ENCODE results near the gene DOCK1. TPM values are rescaled to one million over a fixed set of nuclear protein-coding genes. Genes with fewer than 3 reads are reported as not detected.

Gene DOCK1
- polyA plus RNA-seq, 5 donors: 54.9 to 72.3 (median 68.9) TPM

DNA sequence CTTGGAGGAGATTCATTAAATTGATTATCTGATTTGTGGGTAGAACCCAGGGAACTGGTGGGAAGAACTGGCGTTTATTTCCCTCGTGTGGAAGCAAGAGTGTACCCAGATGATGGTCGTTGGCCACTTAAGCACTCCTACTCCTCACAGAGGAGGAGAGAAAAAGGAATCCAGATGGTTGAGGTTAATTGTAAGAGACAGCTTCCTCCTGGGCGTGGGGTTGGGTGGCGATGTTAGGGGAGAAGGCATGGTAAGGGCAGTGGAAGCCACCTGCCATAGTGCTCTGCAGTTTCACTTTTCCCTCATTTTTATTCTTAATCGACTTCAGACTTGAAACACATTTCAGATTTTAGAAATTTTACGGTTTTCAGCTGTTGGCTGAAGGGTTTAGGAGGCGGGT lies 104.1 kb downstream of the DOCK1 start:
- no peak for DNase-seq

- DNase-seq: no peak
Measured at GRCh38 chr10:127011174-127011573, 105.9 kb downstream of the DOCK1 start.

- DNase-seq: no peak
Measured at GRCh38 chr10:127012071-127012768, 107.0 kb downstream of the DOCK1 start.

GRCh38 chr10:127012769-127013152 lies 107.5 kb downstream of the DOCK1 start:
- no peak for DNase-seq

- no peak for DNase-seq
Measured at GRCh38 chr10:127013211-127013656, 108.0 kb downstream of the DOCK1 start.

GRCh38 chr10:127013691-127014473 lies 108.7 kb downstream of the DOCK1 start:
- no peak for DNase-seq

- no peak for DNase-seq
Measured at GRCh38 chr10:127014671-127015070, 109.4 kb downstream of the DOCK1 start.

- no peak for DNase-seq
Measured at GRCh38 chr10:127015373-127015772, 110.1 kb downstream of the DOCK1 start.

GRCh38 chr10:127016331-127016730 lies 111.1 kb downstream of the DOCK1 start:
- DNase-seq: no peak

GRCh38 chr10:127017541-127018297 lies 112.5 kb downstream of the DOCK1 start:
- no peak for DNase-seq

GRCh38 chr10:127018298-127018650 lies 113.0 kb downstream of the DOCK1 start:
- DNase-seq: no peak

DNA sequence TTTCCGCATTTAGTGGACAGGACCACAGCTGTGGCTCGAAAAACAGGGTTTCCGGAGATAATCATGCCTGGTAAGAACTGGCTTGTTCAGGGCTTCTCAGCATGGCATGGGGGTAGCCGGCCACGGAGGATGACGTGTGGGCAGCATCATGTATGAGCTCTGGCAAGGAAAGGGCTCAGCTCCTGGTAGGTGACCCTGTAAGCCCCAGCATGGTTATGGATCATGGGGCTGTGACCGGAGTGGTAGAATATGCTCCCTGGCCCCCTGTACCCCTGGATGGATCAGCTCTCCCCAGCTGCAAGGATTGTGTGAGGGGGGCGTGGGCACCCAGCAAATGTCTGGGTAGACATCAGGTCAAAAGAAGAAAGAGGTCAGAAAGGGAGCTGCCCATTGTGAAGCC lies 113.5 kb downstream of the DOCK1 start:
- no peak for DNase-seq

DNA sequence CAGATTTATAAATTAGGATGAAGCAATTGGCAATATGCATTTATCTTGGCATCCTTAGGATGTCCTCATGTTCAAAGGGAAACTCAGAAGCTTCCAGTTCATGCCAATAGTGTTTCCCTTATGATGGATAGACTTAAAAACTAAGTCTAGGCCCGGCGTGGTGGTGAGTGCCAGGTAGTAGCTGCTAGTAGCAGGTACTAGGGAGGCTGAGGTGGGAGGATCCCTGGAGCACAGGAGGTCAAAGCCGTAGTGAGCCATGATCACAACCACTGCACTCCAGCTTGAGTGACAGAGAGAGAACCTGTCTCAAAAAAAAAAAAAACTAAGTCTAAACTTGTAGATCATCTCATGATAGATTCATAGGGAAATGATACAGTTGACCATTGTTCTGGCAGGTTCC lies 115.0 kb downstream of the DOCK1 start:
- no peak for DNase-seq

DNA sequence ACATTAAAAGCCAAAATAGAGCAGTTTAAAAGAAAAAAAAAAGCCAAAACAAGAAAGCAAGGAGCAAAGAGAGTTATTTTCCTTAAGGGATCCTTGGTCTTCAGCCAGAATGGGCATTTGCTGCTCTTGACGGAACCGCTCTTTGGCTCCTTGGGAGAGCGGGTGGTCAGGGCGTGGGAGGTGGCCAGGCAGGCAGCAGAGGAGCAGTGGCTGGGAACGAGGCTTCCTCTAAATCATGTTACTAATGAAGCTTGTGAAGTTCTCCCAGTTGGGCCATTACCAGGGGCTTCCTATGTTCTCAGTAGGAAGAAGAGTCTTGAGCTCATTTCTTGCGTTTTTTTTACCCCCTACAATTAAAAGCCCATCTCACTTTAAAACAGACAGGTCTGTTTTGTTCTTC lies 116.6 kb downstream of the DOCK1 start:
- DNase-seq: no peak

DNA sequence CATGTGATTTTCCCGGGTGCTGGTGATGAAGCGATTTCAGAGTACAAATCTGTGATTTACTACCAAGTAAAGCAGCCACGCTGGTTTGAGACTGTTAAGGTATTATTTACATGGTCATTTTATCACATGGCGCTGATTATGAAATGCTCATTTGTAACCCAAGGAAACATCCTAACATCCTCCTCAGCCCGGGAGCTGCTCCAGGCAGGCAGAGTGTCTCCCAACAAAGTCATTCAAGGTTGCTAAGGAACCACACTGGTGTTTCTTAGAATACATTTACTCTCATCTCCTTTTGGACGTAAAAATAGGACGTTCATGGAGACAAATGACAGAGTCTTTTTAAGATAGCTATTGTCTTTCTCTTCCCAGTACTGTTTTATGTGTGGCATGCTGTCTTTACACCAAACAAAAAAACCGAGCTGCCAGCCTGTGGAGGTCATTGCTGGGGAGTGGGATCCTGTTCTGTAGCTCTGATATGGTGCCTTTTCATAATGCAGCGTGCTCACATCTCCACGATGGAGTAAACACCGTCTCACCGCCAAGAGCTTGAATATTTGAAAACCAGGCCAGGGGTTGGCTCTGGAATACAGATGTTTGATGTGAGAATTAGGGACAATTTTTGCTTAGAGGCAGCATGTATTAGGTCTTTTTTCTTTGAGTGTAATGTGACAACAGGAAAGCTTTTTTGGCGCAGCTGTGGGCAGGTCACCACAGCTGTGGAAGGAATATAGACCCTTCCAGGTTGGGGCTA lies 119.6 kb downstream of the DOCK1 start:
- DNase-seq: no peak

- no peak for DNase-seq
Measured at GRCh38 chr10:127027786-127028185, 122.6 kb downstream of the DOCK1 start.

GRCh38 chr10:127028556-127028955 lies 123.3 kb downstream of the DOCK1 start:
- DNase-seq: no peak

DNA sequence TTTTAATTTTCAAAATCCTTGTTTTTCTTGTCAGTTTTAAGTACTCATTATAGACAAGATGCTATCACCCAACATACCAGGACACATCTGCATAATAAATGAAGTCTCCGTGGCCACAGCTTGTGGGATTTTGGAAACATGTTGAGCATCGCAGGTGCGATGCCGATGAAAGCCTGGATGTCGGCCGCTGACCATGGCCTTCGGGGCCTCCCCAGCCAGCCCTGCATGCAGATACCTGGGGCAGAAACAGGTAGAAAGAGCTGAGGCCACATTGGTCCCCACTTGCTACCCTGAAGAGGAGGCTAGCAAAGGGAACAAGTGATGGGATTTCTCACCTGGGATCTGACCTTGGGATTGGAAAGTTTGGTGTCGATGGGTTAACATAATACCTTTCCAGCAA lies 123.8 kb downstream of the DOCK1 start:
- no peak for DNase-seq

DNA sequence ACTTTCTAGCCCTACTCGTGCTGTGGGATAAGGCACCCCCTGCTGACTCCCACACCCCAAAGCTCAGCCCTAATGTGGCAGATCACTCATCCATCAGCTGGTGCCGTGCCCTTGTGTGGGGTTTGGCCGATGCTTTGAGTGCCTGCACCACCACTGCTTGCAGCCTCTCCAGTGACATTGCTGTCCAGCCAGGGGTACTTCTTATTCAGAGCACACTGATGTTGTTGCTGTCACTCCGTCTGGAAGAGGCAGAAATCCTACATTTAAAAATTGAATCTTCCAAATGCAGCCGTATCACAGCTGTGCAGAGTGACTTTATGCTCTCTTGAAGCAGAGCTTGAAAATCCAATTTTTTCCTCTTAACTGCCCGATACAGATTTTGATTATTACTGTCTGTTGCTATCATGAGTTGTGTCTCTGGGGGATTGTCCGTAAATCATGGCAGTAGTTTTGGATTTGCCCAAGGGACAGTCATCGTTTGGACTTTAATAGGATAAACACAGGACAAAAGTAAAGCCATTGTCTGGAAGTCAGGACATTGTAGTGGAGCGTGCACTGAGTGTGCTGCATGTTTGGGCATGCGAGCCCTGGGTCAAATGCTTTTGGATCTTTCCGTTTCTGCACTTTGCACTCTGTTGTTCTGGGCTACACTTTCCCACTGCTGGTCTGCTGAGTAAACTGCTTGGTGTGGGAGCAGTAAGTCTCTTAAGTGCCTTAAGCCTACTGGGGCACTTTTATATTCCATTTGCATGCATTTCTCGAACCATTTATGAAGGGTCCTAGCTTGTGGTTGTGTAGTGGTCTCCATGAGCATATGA lies 128.2 kb downstream of the DOCK1 start:
- DNase-seq: no peak

- DNase-seq: no peak
Measured at GRCh38 chr10:127034034-127034633, 128.9 kb downstream of the DOCK1 start.

DNA sequence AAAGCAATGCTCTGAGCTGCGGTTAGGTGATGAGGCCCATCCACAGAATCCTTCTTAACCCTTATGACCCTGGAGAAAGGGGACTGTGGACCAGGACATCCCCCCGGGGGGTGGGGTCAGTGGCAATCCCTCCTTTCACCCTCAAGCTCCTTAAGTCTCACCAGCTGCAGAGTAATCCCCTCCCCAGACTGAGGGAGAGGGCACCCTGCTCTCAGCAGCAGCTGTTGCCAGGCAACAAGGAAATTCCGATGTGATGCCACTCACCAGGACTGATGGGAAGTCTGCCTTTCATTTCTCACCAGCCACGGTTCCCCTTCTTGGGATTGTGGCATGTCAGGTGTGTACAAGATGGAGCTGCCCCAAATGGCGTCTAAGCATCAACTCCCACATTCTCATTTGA lies 129.6 kb downstream of the DOCK1 start:
- DNase-seq: no peak
